Measurements from ENCODE around the gene CEP126. TPM values are rescaled to one million over a fixed set of nuclear protein-coding genes. Genes with fewer than 3 reads are reported as not detected.

The CEP126 gene
- total and polyA plus RNA-seq, 4 donors: 1.7 to 12.5 (median 7.5) TPM

DNA sequence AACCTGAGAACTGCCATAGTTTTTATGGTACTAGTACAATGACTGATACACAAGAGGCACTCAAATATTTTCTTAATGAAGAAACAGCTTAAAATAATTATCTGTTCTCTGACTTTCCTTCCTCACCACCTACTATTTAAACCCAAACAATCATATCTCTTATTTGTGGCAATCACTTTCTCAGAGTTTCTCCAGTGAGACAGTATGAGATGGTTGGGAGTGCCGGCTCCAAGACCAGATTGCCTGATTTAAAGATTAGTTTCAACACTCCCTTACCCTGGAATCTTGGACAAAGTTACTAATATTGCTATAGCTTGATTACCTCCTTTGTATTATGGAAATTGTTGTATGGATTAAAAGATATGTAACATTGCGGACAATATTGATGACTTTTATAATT, 5.7 kb upstream of the CEP126 start:
- Histone ChIP-seq H3K9ac (ENCODE audit: insufficient read depth in 1 of 2, low read length in 2 of 2) (no peak overlapping the region), H3K9me3 (ENCODE audit: control insufficient read depth in 4 of 4, insufficient read depth in 3 of 4, low read length in 3 of 4) (no peaks in the 10 kb centered on the region), H3K36me3 (ENCODE audit: control insufficient read depth in 4 of 4, insufficient read depth in 4 of 4, low read length in 4 of 4) (no peaks in the 10 kb centered on the region), H3K4me1 (ENCODE audit: control insufficient read depth in 5 of 5, insufficient read depth in 5 of 5, low read length in 5 of 5) (peaks cover 0 to 16% (median 0%) of the 10 kb centered on the region in 5 donors), H3K27me3 (ENCODE audit: control insufficient read depth in 3 of 3, insufficient read depth in 3 of 3, low read length in 2 of 3) (no peaks in the 10 kb centered on the region), H3K27ac (ENCODE audit: low read depth in 1 of 2, low read length in 1 of 2) (no peak overlapping the region), H3K4me3 (no peak overlapping the region)
- TF ChIP-seq, protein P1, sequence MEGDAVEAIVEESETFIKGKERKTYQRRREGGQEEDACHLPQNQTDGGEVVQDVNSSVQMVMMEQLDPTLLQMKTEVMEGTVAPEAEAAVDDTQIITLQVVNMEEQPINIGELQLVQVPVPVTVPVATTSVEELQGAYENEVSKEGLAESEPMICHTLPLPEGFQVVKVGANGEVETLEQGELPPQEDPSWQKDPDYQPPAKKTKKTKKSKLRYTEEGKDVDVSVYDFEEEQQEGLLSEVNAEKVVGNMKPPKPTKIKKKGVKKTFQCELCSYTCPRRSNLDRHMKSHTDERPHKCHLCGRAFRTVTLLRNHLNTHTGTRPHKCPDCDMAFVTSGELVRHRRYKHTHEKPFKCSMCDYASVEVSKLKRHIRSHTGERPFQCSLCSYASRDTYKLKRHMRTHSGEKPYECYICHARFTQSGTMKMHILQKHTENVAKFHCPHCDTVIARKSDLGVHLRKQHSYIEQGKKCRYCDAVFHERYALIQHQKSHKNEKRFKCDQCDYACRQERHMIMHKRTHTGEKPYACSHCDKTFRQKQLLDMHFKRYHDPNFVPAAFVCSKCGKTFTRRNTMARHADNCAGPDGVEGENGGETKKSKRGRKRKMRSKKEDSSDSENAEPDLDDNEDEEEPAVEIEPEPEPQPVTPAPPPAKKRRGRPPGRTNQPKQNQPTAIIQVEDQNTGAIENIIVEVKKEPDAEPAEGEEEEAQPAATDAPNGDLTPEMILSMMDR (IDR thresholded peaks at IDR 0.05; ENCODE audit: control extremely low read depth, extremely low read depth): no peak
- WGBS, 2 donors: 86 to 91% methylated on average over 2 of the region's 2 CpGs
- no peak for ATAC-seq (ENCODE audit: insufficient read depth, low FRiP score)
- DNase-seq: no peak

DNA sequence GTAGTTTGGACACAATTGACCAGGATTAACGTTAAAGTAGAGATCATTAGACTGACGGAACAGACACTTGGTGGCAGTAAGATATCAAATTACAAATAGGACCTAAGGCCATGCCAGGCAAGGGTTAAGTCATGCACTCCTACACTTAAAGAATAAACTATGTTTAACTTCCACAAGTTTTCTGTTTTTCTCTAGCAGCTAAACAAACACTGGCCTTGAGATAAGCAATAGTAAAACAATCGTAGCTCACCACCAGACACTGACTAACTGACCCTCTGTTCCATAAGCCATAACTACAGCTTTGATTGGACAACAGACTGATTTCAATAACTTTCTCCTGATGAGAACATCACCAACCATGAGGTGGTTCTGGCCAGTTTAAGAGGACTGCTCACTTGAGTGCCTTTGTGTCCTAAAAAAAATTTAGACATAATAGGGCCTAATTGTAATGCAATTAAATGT, 2.0 kb upstream of the CEP126 start:
- TF ChIP-seq, protein P1 (IDR thresholded peaks at IDR 0.05; ENCODE audit: control extremely low read depth, extremely low read depth): no peak
- WGBS, 2 donors: 48 to 63% methylated on average over 3 of the region's 3 CpGs
- Histone ChIP-seq H3K4me1 (ENCODE audit: control insufficient read depth in 5 of 5, insufficient read depth in 5 of 5, low read length in 5 of 5) (peaks cover 0 to 29% (median 0%) of the 10 kb centered on the region in 5 donors), H3K9ac (ENCODE audit: insufficient read depth in 1 of 2, low read length in 2 of 2) (no peak overlapping the region), H3K27ac (ENCODE audit: low read depth in 1 of 2, low read length in 1 of 2) (no peak overlapping the region), H3K9me3 (ENCODE audit: control insufficient read depth in 4 of 4, insufficient read depth in 3 of 4, low read length in 3 of 4) (no peaks in the 10 kb centered on the region), H3K27me3 (ENCODE audit: control insufficient read depth in 3 of 3, insufficient read depth in 3 of 3, low read length in 2 of 3) (no peaks in the 10 kb centered on the region), H3K36me3 (ENCODE audit: control insufficient read depth in 4 of 4, insufficient read depth in 4 of 4, low read length in 4 of 4) (no peaks in the 10 kb centered on the region), H3K4me3 (no peak overlapping the region)
- peak in 2 of 3 donors; percentile 16 to 26 for DNase-seq
- no peak for ATAC-seq (ENCODE audit: insufficient read depth, low FRiP score)

DNA sequence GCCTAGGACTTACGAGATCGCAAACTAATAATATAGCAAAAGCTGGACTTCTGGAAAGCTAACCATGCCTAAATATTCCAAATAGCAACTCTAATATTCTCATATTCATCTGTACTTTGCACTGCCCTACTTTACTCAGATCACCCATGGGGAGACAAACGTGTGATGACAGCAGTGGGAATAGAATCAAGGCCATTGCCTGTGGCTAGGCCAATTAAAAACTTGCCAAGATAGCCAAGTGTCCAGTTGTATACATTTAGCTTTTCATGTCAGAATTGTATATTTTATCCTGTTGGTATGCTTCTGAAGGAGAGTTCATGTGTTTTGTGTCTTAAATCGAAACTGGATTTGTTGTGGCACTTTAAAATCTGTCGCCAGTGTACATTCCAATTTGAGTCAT, 1.2 kb upstream of the CEP126 start:
- H3K4me3 ChIP-seq: no peak overlapping the region
- WGBS, 2 donors: 85 to 90% methylated on average over 5 of the region's 5 CpGs
- H3K36me3 ChIP-seq (ENCODE audit: control insufficient read depth in 4 of 4, insufficient read depth in 4 of 4, low read length in 4 of 4): no peaks in the 10 kb centered on the region
- H3K27ac ChIP-seq (ENCODE audit: low read depth in 1 of 2, low read length in 1 of 2): no peak overlapping the region
- DNase-seq: no peak
- no peaks in the 10 kb centered on the region for H3K9me3 ChIP-seq (ENCODE audit: control insufficient read depth in 4 of 4, insufficient read depth in 3 of 4, low read length in 3 of 4)
- peaks cover 0 to 29% (median 0%) of the 10 kb centered on the region in 5 donors for H3K4me1 ChIP-seq (ENCODE audit: control insufficient read depth in 5 of 5, insufficient read depth in 5 of 5, low read length in 5 of 5)
- no peak overlapping the region for H3K9ac ChIP-seq (ENCODE audit: insufficient read depth in 1 of 2, low read length in 2 of 2)
- H3K27me3 ChIP-seq (ENCODE audit: control insufficient read depth in 3 of 3, insufficient read depth in 3 of 3, low read length in 2 of 3): no peaks in the 10 kb centered on the region
- TF ChIP-seq, protein P1 (IDR thresholded peaks at IDR 0.05; ENCODE audit: control extremely low read depth, extremely low read depth): no peak
- ATAC-seq (ENCODE audit: insufficient read depth, low FRiP score): no peak

DNA sequence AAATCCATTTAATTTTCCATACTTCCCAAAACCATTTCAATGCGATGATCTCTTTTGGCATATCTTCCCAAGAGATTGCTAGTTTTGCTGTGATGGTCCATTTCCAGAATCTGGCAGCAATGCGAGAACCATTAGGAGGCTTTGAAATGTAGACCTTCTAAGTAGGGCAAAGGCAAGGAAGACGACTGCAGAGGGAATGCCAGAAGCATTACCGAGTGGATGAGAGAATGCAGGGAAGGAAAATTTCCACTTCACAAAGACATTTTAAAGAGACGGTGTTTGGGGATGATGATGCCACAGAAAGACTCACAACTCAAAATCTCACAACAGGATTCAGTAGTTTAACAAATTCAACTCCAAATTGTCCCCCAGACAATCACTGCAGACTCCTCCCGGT, 471 bp upstream of the CEP126 start:
- Histone ChIP-seq H3K4me3 (peak overlapping the region; percentile 96), H3K4me1 (ENCODE audit: control insufficient read depth in 5 of 5, insufficient read depth in 5 of 5, low read length in 5 of 5) (peaks cover 0 to 29% (median 0%) of the 10 kb centered on the region in 5 donors), H3K27me3 (ENCODE audit: control insufficient read depth in 3 of 3, insufficient read depth in 3 of 3, low read length in 2 of 3) (no peaks in the 10 kb centered on the region), H3K36me3 (ENCODE audit: control insufficient read depth in 4 of 4, insufficient read depth in 4 of 4, low read length in 4 of 4) (no peaks in the 10 kb centered on the region), H3K9ac (ENCODE audit: insufficient read depth in 1 of 2, low read length in 2 of 2) (peak overlapping the region; percentile 4 to 84), H3K27ac (ENCODE audit: low read depth in 1 of 2, low read length in 1 of 2) (peak overlapping the region in 1 of 2 donors; percentile 92), H3K9me3 (ENCODE audit: control insufficient read depth in 4 of 4, insufficient read depth in 3 of 4, low read length in 3 of 4) (no peaks in the 10 kb centered on the region)
- DNase-seq (peak; percentile 62 to 87 (median 80)), ATAC-seq (ENCODE audit: insufficient read depth, low FRiP score) (no peak)
- TF ChIP-seq, protein P1 (IDR thresholded peaks at IDR 0.05; ENCODE audit: control extremely low read depth, extremely low read depth): no peak
- WGBS, 2 donors: 13 to 14% methylated on average over 6 of the region's 6 CpGs

Data from lung (tissue), 12 donors.